Measurements from ENCODE around the gene PPIB. TPM values are rescaled to one million over a fixed set of nuclear protein-coding genes. Genes with fewer than 3 reads are reported as not detected.

PPIB gene
- total and polyA plus RNA-seq, 10 donors = 250 to 448 (median 296) TPM

GRCh38 chr15:64155802-64156651 lies 6.8 kb downstream of the PPIB start:
- H3K4me3 ChIP-seq = no peak overlapping the region
- peaks cover 0 to 24% (median 21%) of the 10 kb centered on the region in 7 donors for H3K27me3 ChIP-seq (replicated peaks in 1 of 7)
- TF ChIP-seq, protein P1, sequence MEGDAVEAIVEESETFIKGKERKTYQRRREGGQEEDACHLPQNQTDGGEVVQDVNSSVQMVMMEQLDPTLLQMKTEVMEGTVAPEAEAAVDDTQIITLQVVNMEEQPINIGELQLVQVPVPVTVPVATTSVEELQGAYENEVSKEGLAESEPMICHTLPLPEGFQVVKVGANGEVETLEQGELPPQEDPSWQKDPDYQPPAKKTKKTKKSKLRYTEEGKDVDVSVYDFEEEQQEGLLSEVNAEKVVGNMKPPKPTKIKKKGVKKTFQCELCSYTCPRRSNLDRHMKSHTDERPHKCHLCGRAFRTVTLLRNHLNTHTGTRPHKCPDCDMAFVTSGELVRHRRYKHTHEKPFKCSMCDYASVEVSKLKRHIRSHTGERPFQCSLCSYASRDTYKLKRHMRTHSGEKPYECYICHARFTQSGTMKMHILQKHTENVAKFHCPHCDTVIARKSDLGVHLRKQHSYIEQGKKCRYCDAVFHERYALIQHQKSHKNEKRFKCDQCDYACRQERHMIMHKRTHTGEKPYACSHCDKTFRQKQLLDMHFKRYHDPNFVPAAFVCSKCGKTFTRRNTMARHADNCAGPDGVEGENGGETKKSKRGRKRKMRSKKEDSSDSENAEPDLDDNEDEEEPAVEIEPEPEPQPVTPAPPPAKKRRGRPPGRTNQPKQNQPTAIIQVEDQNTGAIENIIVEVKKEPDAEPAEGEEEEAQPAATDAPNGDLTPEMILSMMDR (IDR thresholded peaks at IDR 0.05 in 8 of 11, conservative IDR thresholded peaks at IDR 0.05 in 3 of 11) = no peak
- TF ChIP-seq POLR2A (IDR thresholded peaks at IDR 0.05) = no peak
- TF ChIP-seq POLR2AphosphoS5 (IDR thresholded peaks at IDR 0.05) = peak in 2 of 3 donors; percentile 37 to 49
- H3K4me1 ChIP-seq = peaks cover 21 to 84% (median 72%) of the 10 kb centered on the region in 6 donors
- H3K9me3 ChIP-seq = no peaks in the 10 kb centered on the region
- peaks cover 2 to 74% (median 72%) of the 10 kb centered on the region in 6 donors for H3K36me3 ChIP-seq
- WGBS, 5 donors = 86 to 90% (median 88%) methylated on average over 15 of the region's 15 CpGs
- no peak overlapping the region for H3K27ac ChIP-seq
- DNase-seq = peak; percentile 66
- intact Hi-C loops (cut with DNase I; ENCODE audit: low total_unique reads) = no loop called here

- intact Hi-C loops (cut with DNase I; ENCODE audit: low total_unique reads) = no loop called here
- peaks cover 0 to 51% (median 49%) of the 10 kb centered on the region in 6 donors for H3K36me3 ChIP-seq
- peaks cover 17 to 79% (median 66%) of the 10 kb centered on the region in 6 donors for H3K4me1 ChIP-seq
- TF ChIP-seq, protein P1 (IDR thresholded peaks at IDR 0.05 in 8 of 11, conservative IDR thresholded peaks at IDR 0.05 in 3 of 11) = peak; percentile 95 to 100 (median 99)
- TF ChIP-seq POLR2AphosphoS5 (IDR thresholded peaks at IDR 0.05) (peak; percentile 85 to 91 (median 86)), POLR2A (IDR thresholded peaks at IDR 0.05) (no peak)
- H3K27ac ChIP-seq = peak overlapping the region in 6 of 8 donors; percentile 13 to 85 (median 69)
- DNase-seq = peak; percentile 99
- peaks cover 0 to 29% (median 21%) of the 10 kb centered on the region in 7 donors for H3K27me3 ChIP-seq (replicated peaks in 1 of 7)
- H3K4me3 ChIP-seq = peak overlapping the region in 6 of 8 donors; percentile 41 to 73 (median 61)
- WGBS, 5 donors = 20 to 25% (median 22%) methylated on average over 12 of the region's 12 CpGs
- no peaks in the 10 kb centered on the region for H3K9me3 ChIP-seq
Measured at GRCh38 chr15:64153480-64154367, 9.1 kb downstream of the PPIB start.

GRCh38 chr15:64152507-64153387 lies 10.1 kb downstream of the PPIB start:
- H3K9me3 ChIP-seq = no peaks in the 10 kb centered on the region
- DNase-seq = no peak
- H3K4me1 ChIP-seq = peaks cover 17 to 69% (median 56%) of the 10 kb centered on the region in 6 donors
- peak overlapping the region; percentile 41 to 73 (median 61) for H3K4me3 ChIP-seq
- 15 to 28% (median 22%) methylated on average over 13 to 27 of the region's 27 CpGs for WGBS, 5 donors
- peak in 1 of 3 donors; percentile 55 for TF ChIP-seq POLR2AphosphoS5 (IDR thresholded peaks at IDR 0.05)
- TF ChIP-seq, protein P1 (IDR thresholded peaks at IDR 0.05 in 8 of 11, conservative IDR thresholded peaks at IDR 0.05 in 3 of 11) = no peak
- TF ChIP-seq POLR2A (IDR thresholded peaks at IDR 0.05) = no peak
- H3K27me3 ChIP-seq (replicated peaks in 1 of 7) = peaks cover 0 to 29% (median 21%) of the 10 kb centered on the region in 7 donors
- H3K27ac ChIP-seq = peak overlapping the region in 6 of 8 donors; percentile 4 to 85 (median 69)
- peaks cover 0 to 42% (median 39%) of the 10 kb centered on the region in 6 donors for H3K36me3 ChIP-seq
- intact Hi-C loops (cut with DNase I; ENCODE audit: low total_unique reads) = no loop called here

Measured in spleen (tissue), 11 donors.